K562 (cell line): ENCODE measurements around the gene PNMA8C. TPM values are rescaled to one million over a fixed set of nuclear protein-coding genes. Genes with fewer than 3 reads are reported as not detected.

Experiments used
- ATAC-seq: fragments of 200-7000 bp; cut with Tn5 transposase; 3 replicates; pipeline ENCODE4 v1.9.1; 2020; ENCODE audit warnings: moderate library complexity
- BruUV-seq: library from RNA; stranded (reverse); fragments of 400-500 nt; replicated peaks from 2 replicates; lab custom pipeline; 2021; lab: Mats Ljungman, UMichigan
- CTCF ChIA-PET: fragments of 300-600 bp; formaldehyde crosslinking; extraction: SDS; loops from one replicate; lab custom pipeline; 2021; ENCODE audit warnings: low intra/inter-chr PET ratio; lab: Yijun Ruan, JAX
- POLR2A ChIA-PET: fragments of 300-600, 350-650 bp; sonication (Branson Sonifier 250); formaldehyde crosslinking; extraction: SDS; loops from one replicate; lab custom pipeline; 2021; ENCODE audit warnings: antibody characterized with exemption, inconsistent platforms; lab: Yijun Ruan, JAX
- DNase-seq, 4 experiments: peaks; one replicate each; pipeline versions ENCODE4 v3.0.0 to v3.0.0-alpha.2; 2011 to 2018; ENCODE audit warnings: low spot score in 3 of 4, mixed read lengths in 3 of 4; ENCODE audit errors: extremely low read depth in 1 of 4
- FAIRE-seq: peaks from 2 replicates; lab custom pipeline; 2011; peaks lifted over from hg19 to GRCh38; lab: Jason Lieb, UNC
- H2AFZ ChIP-seq: 2 replicates; pipeline ENCODE4 v1.6.0; 2011; ENCODE audit warnings: low read depth, low read length, control low read depth, inconsistent platforms
- H3K27ac ChIP-seq: fragments of 200-600 bp; 3 replicates; pipeline ENCODE4 v1.8.0; 2011; ENCODE audit warnings: low read depth, mild to moderate bottlenecking, control low read depth, inconsistent platforms, low read length, moderate library complexity, mixed read lengths; ENCODE audit errors: extremely low read depth
- H3K27me3 ChIP-seq, 2 experiments: fragments of 300-600 bp in 1 of 2; 2 replicates in 1 of 2; 3 replicates in 1 of 2; pipeline versions ENCODE4 v1.6.0 to v1.8.0; 2011; ENCODE audit warnings: inconsistent platforms in 2 of 2, low read length in 2 of 2, mild to moderate bottlenecking in 1 of 2, mixed read lengths in 1 of 2, moderate library complexity in 1 of 2; ENCODE audit not compliant: control insufficient read depth in 2 of 2, insufficient read depth in 2 of 2
- H3K36me3 ChIP-seq: fragments of 300-600 bp; 3 replicates; pipeline ENCODE4 v1.8.0; 2011; ENCODE audit warnings: mild to moderate bottlenecking, low read length, inconsistent platforms; ENCODE audit not compliant: control insufficient read depth, insufficient read depth
- H3K4me1 ChIP-seq, 2 experiments: fragments of 200-600 bp in 1 of 2; replicated peaks in 1 of 2; 2 replicates in 1 of 2; 3 replicates in 1 of 2; pipeline versions ENCODE4 v1.5.1 to v1.8.0; 2011; ENCODE audit warnings: inconsistent platforms in 2 of 2, low read length in 2 of 2, mild to moderate bottlenecking in 1 of 2, mixed read lengths in 1 of 2, moderate library complexity in 1 of 2; ENCODE audit not compliant: control insufficient read depth in 2 of 2, insufficient read depth in 2 of 2
- H3K4me2 ChIP-seq: 2 replicates; pipeline ENCODE4 v1.6.1; 2011; ENCODE audit warnings: low read length, control low read depth, inconsistent platforms, mixed read lengths; ENCODE audit not compliant: insufficient read depth
- H3K4me3 ChIP-seq: fragments of 200-600 bp; sonication (generic), shearing (Covaris generic); 2 replicates; pipeline ENCODE4 v1.5.1; 2016; ENCODE audit warnings: control low read depth, inconsistent platforms
- H3K79me2 ChIP-seq: fragments of 200-600 bp; 3 replicates; pipeline ENCODE4 v1.8.0; 2011; ENCODE audit warnings: low read length, inconsistent platforms; ENCODE audit not compliant: control insufficient read depth, insufficient read depth
- H3K9ac ChIP-seq, 2 experiments: 2 replicates each; pipeline versions ENCODE4 v1.6.0 to v1.6.1; 2011; ENCODE audit warnings: low read depth in 2 of 2, low read length in 2 of 2, control low read depth in 1 of 2, inconsistent platforms in 1 of 2, mild to moderate bottlenecking in 1 of 2, mixed read lengths in 1 of 2; ENCODE audit not compliant: insufficient read depth in 1 of 2
- H3K9me1 ChIP-seq: one replicate; pipeline ENCODE4 v1.6.0; 2011; ENCODE audit warnings: inconsistent platforms, mild to moderate bottlenecking, low read length, moderate library complexity; ENCODE audit not compliant: control insufficient read depth, insufficient read depth
- H3K9me3 ChIP-seq: replicated peaks from 2 replicates; pipeline ENCODE4 v1.5.1; 2011; ENCODE audit warnings: low read depth, low read length, inconsistent platforms; ENCODE audit not compliant: control insufficient read depth, insufficient read depth
- H4K20me1 ChIP-seq: replicated peaks from 2 replicates; pipeline ENCODE4 v1.6.1; 2011; ENCODE audit warnings: low read length, inconsistent platforms, mixed read lengths; ENCODE audit not compliant: control insufficient read depth, insufficient read depth
- CBFB ChIP-seq: sonication (generic); formaldehyde crosslinking; IDR thresholded peaks from 2 replicates; pipeline ENCODE4 v1.4.0; 2020; ENCODE audit warnings: mild to moderate bottlenecking, missing genetic modification reagents
- ELF1 ChIP-seq: fragments of 200-800 bp; sonication (Bioruptor generic); IDR thresholded peaks from 2 replicates; pipeline ENCODE4 v1.6.1; 2016; ENCODE audit warnings: missing genetic modification characterization, missing compliant biosample characterization
- ETV1 ChIP-seq: fragments of 450-650 bp; conservative IDR thresholded peaks from 2 replicates; pipeline ENCODE4 v1.6.1; 2016; ENCODE audit warnings: missing genetic modification characterization, control low read depth, low read depth, missing compliant biosample characterization
- FOS ChIP-seq: IDR thresholded peaks from 3 replicates; pipeline ENCODE4 v1.6.1; 2011; ENCODE audit not compliant: insufficient read length; ENCODE audit errors: extremely low read depth
- GTF2F1 ChIP-seq: IDR thresholded peaks from 2 replicates; pipeline ENCODE4 v1.6.1; 2011; ENCODE audit warnings: low read depth, low read length, improper control_type of control experiment
- PREB ChIP-seq: sonication (generic); formaldehyde crosslinking; IDR thresholded peaks from 2 replicates; pipeline ENCODE4 v1.8.1; 2023; ENCODE audit warnings: mild to moderate bottlenecking, missing genetic modification reagents
- SETDB1 ChIP-seq: IDR thresholded peaks from one replicate; pipeline ENCODE4 v1.6.1; 2012; ENCODE audit warnings: low read length, control low read depth, inconsistent platforms
- SIRT6 ChIP-seq: IDR thresholded peaks from one replicate; pipeline ENCODE4 v1.6.1; 2012; ENCODE audit warnings: low read depth, mild to moderate bottlenecking, control low read depth, inconsistent platforms, low read length, moderate library complexity
- SPI1 ChIP-seq: IDR thresholded peaks from 2 replicates; pipeline ENCODE4 v1.6.1; 2011; ENCODE audit warnings: low read depth, low read length, control low read depth, borderline replicate concordance
- TAF1 ChIP-seq: IDR thresholded peaks from 2 replicates; pipeline ENCODE4 v1.6.1; 2011; ENCODE audit warnings: mild to moderate bottlenecking, low read length, moderate library complexity; ENCODE audit not compliant: insufficient read depth, control insufficient read depth, severe bottlenecking; ENCODE audit errors: extremely low read depth
- TAF7 ChIP-seq: fragments of 450-650 bp; IDR thresholded peaks from 2 replicates; pipeline ENCODE4 v1.6.1; 2016; ENCODE audit warnings: missing genetic modification characterization, missing compliant biosample characterization
- ZBTB34 ChIP-seq: fragments of 250-450 bp; sonication (Bioruptor Pico); IDR thresholded peaks from 2 replicates; pipeline ENCODE4 v1.8.0; 2021; ENCODE audit warnings: mild to moderate bottlenecking, moderate library complexity
- ZNF121 ChIP-seq: sonication (generic); formaldehyde crosslinking; conservative IDR thresholded peaks from 2 replicates; pipeline ENCODE4 v1.8.0; 2022; ENCODE audit warnings: missing genetic modification reagents
- ZNF395 ChIP-seq: fragments of 200-800 bp; sonication (Bioruptor generic); IDR thresholded peaks from 2 replicates; pipeline ENCODE4 v1.6.1; 2017; ENCODE audit warnings: missing genetic modification characterization, missing compliant biosample characterization
- WGBS: fragments of 100-300 bp; shearing (Covaris generic); methylation state at CpG from one replicate; pipeline ENCODE4 v1.1.6; 2016; ENCODE audit warnings: low coverage, mixed read lengths; ENCODE audit not compliant: insufficient coverage; ENCODE audit errors: missing lambda C conversion rate; 5-methylcytosine and 5-hydroxymethylcytosine counted together
- in situ Hi-C: fragments of 300-500 bp; cut with MboI; formaldehyde crosslinking; loops from 4 replicates; pipeline ENCODE4 v1.15.0; 2018; ENCODE audit warnings: inconsistent platforms, mixed read lengths
- intact Hi-C: fragments of 100-400 bp; cut with micrococcal nuclease; formaldehyde crosslinking; loops from 2 replicates; pipeline ENCODE4 v1.14.2; 2022
- polyA plus RNA-seq, 8 experiments: library from polyadenylated mRNA; depleted of rRNA in 4 of 8; stranded (reverse) in 5 of 8; unstranded in 3 of 8; fragments of >200 nt; fragmentation: Nextera tagmentation in 2 of 8; fragmentation: Illumina TruSeq in 1 of 8; extraction: Ambion mirVana in 2 of 8; extraction: Trizol in 1 of 8; gene quantifications; 2 replicates each; pipeline versions ENCODE4 v1.2.1 to v1.2.3, GENCODE V29; 2011 to 2014; ENCODE audit warnings: inconsistent platforms in 1 of 8, missing spikeins in 1 of 8
- total RNA-seq, 7 experiments: library from RNA; depleted of rRNA in 6 of 7; stranded (reverse); fragments of >200 nt in 6 of 7; fragmentation: Illumina TruSeq in 2 of 7; extraction: Trizol in 2 of 7; gene quantifications; 2 replicates each; pipeline versions ENCODE4 v1.2.1 to v1.2.3, GENCODE V29; 2011 to 2021; ENCODE audit warnings: low replicate concordance in 1 of 7
- TF ChIP-seq, protein P1 (sequence below): fragments of 450-650 bp; IDR thresholded peaks from 2 replicates; pipeline ENCODE4 v1.6.1; 2014; ENCODE audit warnings: low read depth, mild to moderate bottlenecking, moderate library complexity, borderline replicate concordance

PNMA8C gene
- total and polyA plus RNA-seq, 9 of the 15 experiments (the other 6 are each of a cell fraction or from before 2014, with no cell fraction given) = 0.04 to 0.05 (median 0.05) TPM; not detected in 6

DNA sequence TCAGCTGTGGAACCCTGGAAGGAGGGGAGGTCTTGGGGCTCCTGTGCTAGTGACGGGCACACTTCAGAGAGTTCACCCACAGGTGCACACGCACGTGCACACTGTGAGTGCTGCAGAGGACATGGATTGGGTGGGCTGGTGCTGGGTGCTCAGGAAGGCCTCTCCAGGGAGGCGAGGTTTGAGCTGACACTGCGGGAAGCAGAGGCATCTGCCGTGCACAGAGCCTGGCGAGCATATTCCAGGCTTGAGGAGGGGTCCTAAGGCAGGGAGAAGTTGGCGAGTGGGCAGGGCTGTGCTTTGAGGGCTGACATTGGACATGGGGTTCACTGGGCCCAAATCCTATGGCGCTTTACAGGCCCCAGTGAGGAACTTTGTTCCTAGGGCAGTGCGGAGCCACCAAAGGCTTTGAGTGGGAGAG, 41.0 kb downstream of the PNMA8C start:
- Histone ChIP-seq H4K20me1 (no peaks in the 10 kb centered on the region; the same call in 1 of the 2 replicates), H3K4me2 (no peak overlapping the region), H2AFZ (no peak overlapping the region), H3K27me3 (no peaks in the 10 kb centered on the region), H3K9me1 (no peaks in the 10 kb centered on the region), H3K9me3 (no peaks in the 10 kb centered on the region), H3K27ac (no peak overlapping the region), H3K36me3 (peaks cover 81% of the 10 kb centered on the region), H3K79me2 (no peaks in the 10 kb centered on the region), H3K4me1 (peaks cover 0 to 21% of the 10 kb centered on the region in 2 experiments; a peak in 2 of 5 replicates), H3K4me3 (no peak overlapping the region), H3K9ac (no peak overlapping the region)
- ChIA-PET CTCF (no interaction called here), POLR2A (interaction anchor here (1.8 kb wide), 1 partner anchor 10 kb away, joined by 5 read pairs; no protein-coding TSS in a partner anchor)
- in situ Hi-C loops = no loop called here
- intact Hi-C loops = no loop called here
- TF ChIP-seq FOS = no peak
- no peak for TF ChIP-seq ZNF121 (CRISPR knock-in tag)
- TF ChIP-seq ETV1 = no peak
- TF ChIP-seq SETDB1 = no peak
- TF ChIP-seq TAF1 = no peak
- TF ChIP-seq GTF2F1 = no peak
- TF ChIP-seq, protein P1, sequence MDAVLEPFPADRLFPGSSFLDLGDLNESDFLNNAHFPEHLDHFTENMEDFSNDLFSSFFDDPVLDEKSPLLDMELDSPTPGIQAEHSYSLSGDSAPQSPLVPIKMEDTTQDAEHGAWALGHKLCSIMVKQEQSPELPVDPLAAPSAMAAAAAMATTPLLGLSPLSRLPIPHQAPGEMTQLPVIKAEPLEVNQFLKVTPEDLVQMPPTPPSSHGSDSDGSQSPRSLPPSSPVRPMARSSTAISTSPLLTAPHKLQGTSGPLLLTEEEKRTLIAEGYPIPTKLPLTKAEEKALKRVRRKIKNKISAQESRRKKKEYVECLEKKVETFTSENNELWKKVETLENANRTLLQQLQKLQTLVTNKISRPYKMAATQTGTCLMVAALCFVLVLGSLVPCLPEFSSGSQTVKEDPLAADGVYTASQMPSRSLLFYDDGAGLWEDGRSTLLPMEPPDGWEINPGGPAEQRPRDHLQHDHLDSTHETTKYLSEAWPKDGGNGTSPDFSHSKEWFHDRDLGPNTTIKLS = no peak
- TF ChIP-seq ZNF395 = no peak
- TF ChIP-seq PREB = no peak
- TF ChIP-seq SIRT6 = no peak
- TF ChIP-seq ZBTB34 (CRISPR knock-in tag) = no peak
- no peak for TF ChIP-seq TAF7 (tag)
- no peak for TF ChIP-seq SPI1
- no peak for TF ChIP-seq CBFB (CRISPR knock-in tag)
- no peak for TF ChIP-seq ELF1 (tag)
- no peak for ATAC-seq
- no peak for FAIRE-seq
- no TSS peak for BruUV-seq
- 97% methylated on average over 9 of the region's 10 CpGs for WGBS
- no peak for DNase-seq
